Mesothelial cell of epicardium (in vitro differentiated cells): Measurements from ENCODE around the gene NRARP. TPM values are rescaled to one million over a fixed set of nuclear protein-coding genes. Genes with fewer than 3 reads are reported as not detected.

ENCODE experiments used
- DNase-seq, 2 experiments: peaks; one replicate each; pipeline ENCODE4 v3.0.0; 2021; ENCODE audit warnings: low spot score in 2 of 2; ENCODE audit not compliant: unreplicated experiment in 2 of 2
- H3K27ac Mint-ChIP-seq: 2 replicates; pipeline ENCODE4 v1.8.0; 2021; ENCODE audit warnings: mixed read lengths
- H3K27me3 Mint-ChIP-seq: 2 replicates; pipeline ENCODE4 v1.8.0; 2021; ENCODE audit warnings: low read depth, mixed read lengths
- H3K36me3 Mint-ChIP-seq: 2 replicates; pipeline ENCODE4 v1.8.0; 2021; ENCODE audit warnings: mixed read lengths
- H3K4me1 Mint-ChIP-seq: 2 replicates; pipeline ENCODE4 v1.8.0; 2021; ENCODE audit warnings: mixed read lengths
- H3K4me3 Mint-ChIP-seq: 2 replicates; pipeline ENCODE4 v1.8.0; 2021; ENCODE audit warnings: mild to moderate bottlenecking, moderate library complexity, mixed read lengths
- H3K9me3 Mint-ChIP-seq: 2 replicates; pipeline ENCODE4 v1.8.0; 2021; ENCODE audit warnings: mixed read lengths
- CTCF ChIP-seq: fragments of 200-600 bp; sonication (generic); IDR thresholded peaks from one replicate; pipeline ENCODE4 v1.5.0; 2021; ENCODE audit warnings: antibody characterized with exemption; ENCODE audit not compliant: unreplicated experiment
- total RNA-seq: library from RNA; stranded (reverse); gene quantifications from 3 replicates; pipeline ENCODE4 v1.2.1, GENCODE V29; 2021

Gene NRARP
- total RNA-seq, 1 donor from 2014 or later = 9.6 TPM

- no peaks in the 10 kb centered on the region for H3K9me3 Mint-ChIP-seq
- no peak for TF ChIP-seq CTCF
- no peak for DNase-seq
- no peak overlapping the region for H3K27ac Mint-ChIP-seq
- no peaks in the 10 kb centered on the region for H3K36me3 Mint-ChIP-seq
- no peak overlapping the region for H3K4me3 Mint-ChIP-seq
- H3K4me1 Mint-ChIP-seq = peaks cover 14% of the 10 kb centered on the region
- H3K27me3 Mint-ChIP-seq = no peaks in the 10 kb centered on the region
Measured at GRCh38 chr9:137252555-137253506, 49.2 kb downstream of the NRARP start.

DNA sequence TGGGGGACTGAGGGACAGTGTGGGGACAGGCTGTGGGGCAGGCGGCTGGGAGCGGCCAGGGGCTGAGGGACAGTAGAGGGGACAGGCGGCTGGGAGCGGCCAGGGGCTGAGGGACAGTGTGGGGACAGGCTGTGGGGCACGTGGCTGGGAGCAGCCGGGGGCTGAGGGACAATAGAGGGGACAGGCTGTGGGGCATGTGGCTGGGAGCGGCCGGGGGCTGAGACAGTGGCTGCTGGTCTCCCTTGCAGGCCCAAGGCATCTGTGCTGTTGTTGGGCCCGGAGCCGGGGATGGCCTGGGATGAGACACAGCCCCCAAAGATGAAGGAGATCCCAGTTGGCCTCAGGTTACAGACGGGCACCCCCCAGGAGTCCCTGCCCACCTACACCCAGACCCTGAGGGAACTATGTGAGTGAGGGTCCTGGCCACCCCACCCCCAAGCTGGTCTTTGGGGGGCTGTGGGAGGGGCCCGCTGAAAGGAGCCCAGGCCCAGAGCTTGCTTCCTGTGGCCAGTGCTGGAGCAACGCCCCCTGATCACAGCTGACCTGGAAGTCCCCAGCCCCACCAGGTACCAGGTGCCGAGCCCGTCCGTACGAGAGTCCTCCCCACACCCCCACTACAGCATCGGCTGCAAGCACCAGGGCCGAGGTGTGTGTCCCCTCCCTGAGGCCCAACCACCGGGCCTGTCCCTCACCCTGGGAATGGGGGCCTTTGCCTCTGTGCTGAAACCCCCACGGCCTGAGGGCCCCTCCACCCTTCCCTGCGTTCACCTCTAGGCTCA, 50.4 kb downstream of the NRARP start:
- TF ChIP-seq CTCF = no peak
- Mint-ChIP-seq H3K9me3 (no peaks in the 10 kb centered on the region), H3K4me3 (no peak overlapping the region), H3K4me1 (peaks cover 13% of the 10 kb centered on the region), H3K36me3 (no peaks in the 10 kb centered on the region), H3K27ac (no peak overlapping the region), H3K27me3 (no peaks in the 10 kb centered on the region)
- no peak for DNase-seq

DNA sequence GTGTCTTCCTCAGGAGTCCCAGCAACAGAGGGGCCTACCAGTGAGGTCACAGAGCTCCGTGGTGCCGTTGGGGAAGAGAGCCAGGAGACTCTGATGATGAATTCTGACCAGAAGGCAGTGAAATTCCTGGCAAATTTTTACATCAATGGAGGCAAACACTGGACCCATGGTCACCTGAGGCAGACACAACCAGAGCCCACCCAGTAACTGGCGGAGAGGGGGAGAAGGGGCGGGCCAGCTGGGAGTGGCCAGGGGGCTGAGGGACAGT, 50.9 kb downstream of the NRARP start, which contains the start of gene STPG3:
STPG3 (plus strand) TSS at position 93 of the 268 bp plus-strand sequence; CDS start at position 94, 1 bp downstream.
- no peak for DNase-seq
- H3K27ac Mint-ChIP-seq = no peak within 1 kb of the TSS
- H3K9me3 Mint-ChIP-seq = no peaks in the 10 kb centered on the region
- H3K4me3 Mint-ChIP-seq = no peak within 1 kb of the TSS
- no peaks in the 10 kb centered on the region for H3K36me3 Mint-ChIP-seq
- H3K27me3 Mint-ChIP-seq = no peaks in the 10 kb centered on the region
- peaks cover 9% of the 10 kb centered on the region for H3K4me1 Mint-ChIP-seq
- TF ChIP-seq CTCF = no peak

- Mint-ChIP-seq H3K9me3 (no peaks in the 10 kb centered on the region), H3K27me3 (no peaks in the 10 kb centered on the region), H3K4me1 (peaks cover 8% of the 10 kb centered on the region), H3K27ac (no peak overlapping the region), H3K4me3 (no peak overlapping the region), H3K36me3 (no peaks in the 10 kb centered on the region)
- no peak for TF ChIP-seq CTCF
- DNase-seq = no peak
Measured at GRCh38 chr9:137250329-137251193, 51.5 kb downstream of the NRARP start.

Other genes with a start within 250 kb of the NRARP start
- 4.8 to 6.3 TPM (median 5.2 TPM) in 3 replicates for gene ENTPD2, start 248.2 kb downstream of the NRARP start, total RNA-seq
- gene SAPCD2, start 231.7 kb downstream of the NRARP start, total RNA-seq = 5.7 to 6.2 TPM (median 5.9 TPM) in 3 replicates
- 4.6 to 5.7 TPM (median 5.5 TPM) in 3 replicates for gene UAP1L1, start 224.8 kb downstream of the NRARP start, total RNA-seq
- gene MAN1B1, start 215.3 kb downstream of the NRARP start, total RNA-seq = 61.1 to 65.1 TPM (median 61.2 TPM) in 3 replicates
- gene DPP7, start 187.5 kb downstream of the NRARP start, total RNA-seq = 149 to 159 TPM (median 157 TPM) in 3 replicates
- gene GRIN1, start 163.1 kb downstream of the NRARP start, total RNA-seq = 0.58 to 0.99 TPM (median 0.64 TPM) in 3 replicates
- gene LRRC26, start 132.2 kb downstream of the NRARP start, total RNA-seq = not detected in 3 replicates
- gene TMEM210, start 130.2 kb downstream of the NRARP start, total RNA-seq = not detected in 3 replicates
- 86.1 to 89.3 TPM (median 87.1 TPM) in 3 replicates for gene ANAPC2, start 113.7 kb downstream of the NRARP start, total RNA-seq
- gene SSNA1, start 113.6 kb downstream of the NRARP start, total RNA-seq = 40.9 to 43.8 TPM (median 42.8 TPM) in 3 replicates
- gene TPRN, start 101.5 kb downstream of the NRARP start, total RNA-seq = 16.7 to 18.5 TPM (median 17.6 TPM) in 3 replicates
- gene TMEM203, start 96.6 kb downstream of the NRARP start, total RNA-seq = 32.7 to 35.5 TPM (median 33.0 TPM) in 3 replicates
- 22.4 to 24.3 TPM (median 23.5 TPM) in 3 replicates for gene NDOR1, start 96.6 kb downstream of the NRARP start, total RNA-seq
- gene RNF208, start 80.0 kb downstream of the NRARP start, total RNA-seq = 13.6 to 16.0 TPM (median 13.9 TPM) in 3 replicates
- gene CYSRT1, start 77.1 kb downstream of the NRARP start, total RNA-seq = 1.5 to 1.9 TPM (median 1.7 TPM) in 3 replicates
- gene RNF224, start 74.8 kb downstream of the NRARP start, total RNA-seq = 0.16 to 0.41 TPM (median 0.29 TPM) in 3 replicates
- gene SLC34A3, start 71.4 kb downstream of the NRARP start, total RNA-seq = 0.23 to 0.27 TPM in 2 of 3 replicates, not detected in the other
- 146 to 152 TPM (median 148 TPM) in 3 replicates for gene TUBB4B, start 61.0 kb downstream of the NRARP start, total RNA-seq
- 0.18 to 0.29 TPM in 2 of 3 replicates, not detected in the other for gene STPG3, start 51.0 kb downstream of the NRARP start, total RNA-seq
- gene NELFB, start 46.9 kb downstream of the NRARP start, total RNA-seq = 51.6 to 54.8 TPM (median 53.3 TPM) in 3 replicates
- 5.7 to 6.5 TPM (median 6.5 TPM) in 3 replicates for gene TOR4A, start 24.5 kb downstream of the NRARP start, total RNA-seq
- gene EXD3, start 120.9 kb upstream of the NRARP start, total RNA-seq = 37.2 to 38.2 TPM (median 37.3 TPM) in 3 replicates
- 19.9 to 22.1 TPM (median 21.4 TPM) in 3 replicates for gene NOXA1, start 121.1 kb upstream of the NRARP start, total RNA-seq
- 1.4 to 1.7 TPM (median 1.6 TPM) in 3 replicates for gene ENTPD8, start 139.1 kb upstream of the NRARP start, total RNA-seq
- gene NSMF, start 157.1 kb upstream of the NRARP start, total RNA-seq = 85.3 to 85.6 TPM (median 85.3 TPM) in 3 replicates
- 5.3 to 5.7 TPM (median 5.6 TPM) in 3 replicates for gene PNPLA7, start 248.1 kb upstream of the NRARP start, total RNA-seq
- gene MRPL41, start 249.6 kb upstream of the NRARP start, total RNA-seq = 22.7 to 26.6 TPM (median 26.2 TPM) in 3 replicates